Measurements from ENCODE around the gene CHKA. TPM values are rescaled to one million over a fixed set of nuclear protein-coding genes. Genes with fewer than 3 reads are reported as not detected.

The CHKA gene
- total and polyA plus RNA-seq, 2 of the 8 experiments (the other 6 are each of a cell fraction or from before 2014, with no cell fraction given) = 61.2 to 86.6 TPM

- TF ChIP-seq, protein P1, sequence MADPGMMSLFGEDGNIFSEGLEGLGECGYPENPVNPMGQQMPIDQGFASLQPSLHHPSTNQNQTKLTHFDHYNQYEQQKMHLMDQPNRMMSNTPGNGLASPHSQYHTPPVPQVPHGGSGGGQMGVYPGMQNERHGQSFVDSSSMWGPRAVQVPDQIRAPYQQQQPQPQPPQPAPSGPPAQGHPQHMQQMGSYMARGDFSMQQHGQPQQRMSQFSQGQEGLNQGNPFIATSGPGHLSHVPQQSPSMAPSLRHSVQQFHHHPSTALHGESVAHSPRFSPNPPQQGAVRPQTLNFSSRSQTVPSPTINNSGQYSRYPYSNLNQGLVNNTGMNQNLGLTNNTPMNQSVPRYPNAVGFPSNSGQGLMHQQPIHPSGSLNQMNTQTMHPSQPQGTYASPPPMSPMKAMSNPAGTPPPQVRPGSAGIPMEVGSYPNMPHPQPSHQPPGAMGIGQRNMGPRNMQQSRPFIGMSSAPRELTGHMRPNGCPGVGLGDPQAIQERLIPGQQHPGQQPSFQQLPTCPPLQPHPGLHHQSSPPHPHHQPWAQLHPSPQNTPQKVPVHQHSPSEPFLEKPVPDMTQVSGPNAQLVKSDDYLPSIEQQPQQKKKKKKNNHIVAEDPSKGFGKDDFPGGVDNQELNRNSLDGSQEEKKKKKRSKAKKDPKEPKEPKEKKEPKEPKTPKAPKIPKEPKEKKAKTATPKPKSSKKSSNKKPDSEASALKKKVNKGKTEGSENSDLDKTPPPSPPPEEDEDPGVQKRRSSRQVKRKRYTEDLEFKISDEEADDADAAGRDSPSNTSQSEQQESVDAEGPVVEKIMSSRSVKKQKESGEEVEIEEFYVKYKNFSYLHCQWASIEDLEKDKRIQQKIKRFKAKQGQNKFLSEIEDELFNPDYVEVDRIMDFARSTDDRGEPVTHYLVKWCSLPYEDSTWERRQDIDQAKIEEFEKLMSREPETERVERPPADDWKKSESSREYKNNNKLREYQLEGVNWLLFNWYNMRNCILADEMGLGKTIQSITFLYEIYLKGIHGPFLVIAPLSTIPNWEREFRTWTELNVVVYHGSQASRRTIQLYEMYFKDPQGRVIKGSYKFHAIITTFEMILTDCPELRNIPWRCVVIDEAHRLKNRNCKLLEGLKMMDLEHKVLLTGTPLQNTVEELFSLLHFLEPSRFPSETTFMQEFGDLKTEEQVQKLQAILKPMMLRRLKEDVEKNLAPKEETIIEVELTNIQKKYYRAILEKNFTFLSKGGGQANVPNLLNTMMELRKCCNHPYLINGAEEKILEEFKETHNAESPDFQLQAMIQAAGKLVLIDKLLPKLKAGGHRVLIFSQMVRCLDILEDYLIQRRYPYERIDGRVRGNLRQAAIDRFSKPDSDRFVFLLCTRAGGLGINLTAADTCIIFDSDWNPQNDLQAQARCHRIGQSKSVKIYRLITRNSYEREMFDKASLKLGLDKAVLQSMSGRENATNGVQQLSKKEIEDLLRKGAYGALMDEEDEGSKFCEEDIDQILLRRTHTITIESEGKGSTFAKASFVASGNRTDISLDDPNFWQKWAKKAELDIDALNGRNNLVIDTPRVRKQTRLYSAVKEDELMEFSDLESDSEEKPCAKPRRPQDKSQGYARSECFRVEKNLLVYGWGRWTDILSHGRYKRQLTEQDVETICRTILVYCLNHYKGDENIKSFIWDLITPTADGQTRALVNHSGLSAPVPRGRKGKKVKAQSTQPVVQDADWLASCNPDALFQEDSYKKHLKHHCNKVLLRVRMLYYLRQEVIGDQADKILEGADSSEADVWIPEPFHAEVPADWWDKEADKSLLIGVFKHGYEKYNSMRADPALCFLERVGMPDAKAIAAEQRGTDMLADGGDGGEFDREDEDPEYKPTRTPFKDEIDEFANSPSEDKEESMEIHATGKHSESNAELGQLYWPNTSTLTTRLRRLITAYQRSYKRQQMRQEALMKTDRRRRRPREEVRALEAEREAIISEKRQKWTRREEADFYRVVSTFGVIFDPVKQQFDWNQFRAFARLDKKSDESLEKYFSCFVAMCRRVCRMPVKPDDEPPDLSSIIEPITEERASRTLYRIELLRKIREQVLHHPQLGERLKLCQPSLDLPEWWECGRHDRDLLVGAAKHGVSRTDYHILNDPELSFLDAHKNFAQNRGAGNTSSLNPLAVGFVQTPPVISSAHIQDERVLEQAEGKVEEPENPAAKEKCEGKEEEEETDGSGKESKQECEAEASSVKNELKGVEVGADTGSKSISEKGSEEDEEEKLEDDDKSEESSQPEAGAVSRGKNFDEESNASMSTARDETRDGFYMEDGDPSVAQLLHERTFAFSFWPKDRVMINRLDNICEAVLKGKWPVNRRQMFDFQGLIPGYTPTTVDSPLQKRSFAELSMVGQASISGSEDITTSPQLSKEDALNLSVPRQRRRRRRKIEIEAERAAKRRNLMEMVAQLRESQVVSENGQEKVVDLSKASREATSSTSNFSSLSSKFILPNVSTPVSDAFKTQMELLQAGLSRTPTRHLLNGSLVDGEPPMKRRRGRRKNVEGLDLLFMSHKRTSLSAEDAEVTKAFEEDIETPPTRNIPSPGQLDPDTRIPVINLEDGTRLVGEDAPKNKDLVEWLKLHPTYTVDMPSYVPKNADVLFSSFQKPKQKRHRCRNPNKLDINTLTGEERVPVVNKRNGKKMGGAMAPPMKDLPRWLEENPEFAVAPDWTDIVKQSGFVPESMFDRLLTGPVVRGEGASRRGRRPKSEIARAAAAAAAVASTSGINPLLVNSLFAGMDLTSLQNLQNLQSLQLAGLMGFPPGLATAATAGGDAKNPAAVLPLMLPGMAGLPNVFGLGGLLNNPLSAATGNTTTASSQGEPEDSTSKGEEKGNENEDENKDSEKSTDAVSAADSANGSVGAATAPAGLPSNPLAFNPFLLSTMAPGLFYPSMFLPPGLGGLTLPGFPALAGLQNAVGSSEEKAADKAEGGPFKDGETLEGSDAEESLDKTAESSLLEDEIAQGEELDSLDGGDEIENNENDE (IDR thresholded peaks at IDR 0.05; ENCODE audit: insufficient replicate concordance, low read length) = no peak
- TF ChIP-seq MAFK (IDR thresholded peaks at IDR 0.05; ENCODE audit: low read depth, low read length) = no peak
- TF ChIP-seq TAF1 (IDR thresholded peaks at IDR 0.05; ENCODE audit: low read depth, low read length) = no peak
- no peak for TF ChIP-seq CBX8 (IDR thresholded peaks at IDR 0.05; ENCODE audit: borderline replicate concordance, low read depth, low read length)
- TF ChIP-seq PHF8 (conservative IDR thresholded peaks at IDR 0.05; ENCODE audit: low read depth, low read length) = no peak
- no peak for TF ChIP-seq HDAC2 (IDR thresholded peaks at IDR 0.05; ENCODE audit: borderline replicate concordance in 1 of 2, low read depth in 2 of 2, low read length in 2 of 2)
These were observed 83.6 kb downstream of the CHKA start (continued) for GRCh38 chr11:68037411-68038225.

Data from H1 (cell line).